Activated CD8-positive, alpha-beta memory T cell treated with anti-CD3 and anti-CD28 coated beads for 48 hours (primary cell): ENCODE measurements around the gene PINLYP.
"Not testable (repeated sequence)": the region's sequence is repeated elsewhere in the genome, so short reads cannot be mapped to it uniquely, and the experiment has no call there.

Source experiments
- DNase-seq, 3 experiments: peaks; one replicate each; pipeline ENCODE4 v3.0.0-alpha.2; 2020; ENCODE audit warnings: low read depth in 2 of 3, low spot score in 2 of 3

The PINLYP gene

DNA sequence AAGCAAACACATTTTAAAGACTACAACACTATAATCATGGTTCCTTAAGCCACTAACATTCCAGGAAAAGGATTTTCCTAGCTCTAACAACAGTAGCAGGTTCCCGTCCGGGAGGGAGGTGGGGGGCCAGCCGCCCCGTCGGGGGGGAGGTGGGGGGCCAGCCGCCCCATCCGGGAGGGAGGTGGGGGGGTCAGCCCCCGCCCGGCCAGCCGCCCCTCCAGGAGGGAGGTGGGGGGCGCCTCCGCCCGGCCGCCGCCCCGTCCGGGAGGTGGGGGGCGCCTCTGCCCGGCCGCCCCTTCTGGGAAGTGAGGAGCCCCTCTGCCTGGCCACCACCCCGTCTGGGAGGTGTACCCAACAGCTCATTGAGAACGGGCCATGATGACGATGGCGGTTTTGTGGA, 27.7 kb upstream of the PINLYP start:
- not testable (repeated sequence) for DNase-seq

DNA sequence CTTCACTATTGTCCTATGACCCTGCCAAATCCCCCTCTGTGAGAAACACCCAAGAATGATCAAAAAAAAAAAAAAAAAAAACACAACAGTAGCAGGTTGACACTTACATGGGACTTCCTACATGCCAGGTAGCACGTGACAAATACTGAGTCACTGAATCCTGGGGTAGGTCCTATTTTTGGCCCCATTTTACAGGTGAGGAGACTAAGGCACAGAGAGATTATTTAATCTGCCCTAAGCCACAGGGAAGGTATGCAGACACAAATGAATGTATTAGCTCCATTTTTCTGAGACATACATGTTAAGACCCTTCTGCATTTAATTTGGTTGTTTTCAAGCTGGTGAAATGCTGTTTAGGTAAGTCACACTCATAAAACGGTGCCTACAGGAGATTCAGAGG, 26.9 kb upstream of the PINLYP start:
- DNase-seq: no peak

DNA sequence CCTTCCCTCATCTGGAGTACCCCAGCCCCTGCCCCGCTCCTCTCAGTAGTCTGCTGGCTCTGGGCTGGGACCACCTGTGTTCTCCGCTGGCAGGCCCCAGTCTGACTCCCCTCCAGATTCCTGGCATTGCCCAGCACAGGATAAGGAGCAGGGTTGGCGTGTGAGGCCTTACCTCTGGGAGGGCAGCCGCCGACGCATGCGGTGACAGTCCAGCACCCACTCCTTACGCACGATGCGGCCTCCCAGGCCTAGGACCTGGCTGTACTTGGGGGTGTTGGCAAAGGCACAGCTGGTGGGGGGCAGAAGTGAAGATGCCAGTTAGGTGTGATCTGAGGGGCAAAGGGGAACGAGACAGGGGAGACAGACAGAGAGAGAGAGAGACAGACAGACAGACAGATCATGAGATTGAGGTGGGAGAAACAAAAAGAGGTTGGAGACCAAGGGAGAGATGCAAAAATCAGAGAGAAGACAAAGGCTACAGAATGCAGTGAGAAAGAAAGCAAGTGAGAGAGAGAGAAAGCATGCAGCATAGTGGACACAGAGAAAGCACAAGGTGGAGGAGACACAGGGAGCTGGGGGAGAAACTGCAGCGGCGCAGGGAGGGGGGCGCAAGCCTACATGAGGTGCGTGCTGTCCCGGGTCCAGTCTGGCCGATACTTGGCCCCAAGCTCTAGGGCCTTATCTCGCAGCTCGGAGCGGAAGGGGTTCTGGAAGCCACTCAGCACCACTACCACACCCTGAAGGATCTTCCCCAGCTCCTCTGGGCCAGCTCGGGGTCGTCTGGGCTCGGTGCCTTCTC, 24.0 kb upstream of the PINLYP start:
- DNase-seq: no peak

DNA sequence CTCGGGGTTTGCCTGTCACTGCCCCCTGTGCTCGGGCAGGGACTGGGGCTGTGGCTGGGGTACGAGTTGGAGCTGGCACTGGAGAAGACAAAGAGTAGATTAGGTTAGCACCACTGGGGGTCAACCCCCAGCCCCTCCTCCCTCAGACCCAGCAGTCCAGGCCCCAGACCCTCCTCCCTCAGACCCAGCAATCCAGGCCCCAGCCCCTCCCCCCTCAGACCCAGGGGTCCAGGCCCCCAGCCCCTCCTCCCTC, 23.5 kb upstream of the PINLYP start:
- DNase-seq: no peak

DNA sequence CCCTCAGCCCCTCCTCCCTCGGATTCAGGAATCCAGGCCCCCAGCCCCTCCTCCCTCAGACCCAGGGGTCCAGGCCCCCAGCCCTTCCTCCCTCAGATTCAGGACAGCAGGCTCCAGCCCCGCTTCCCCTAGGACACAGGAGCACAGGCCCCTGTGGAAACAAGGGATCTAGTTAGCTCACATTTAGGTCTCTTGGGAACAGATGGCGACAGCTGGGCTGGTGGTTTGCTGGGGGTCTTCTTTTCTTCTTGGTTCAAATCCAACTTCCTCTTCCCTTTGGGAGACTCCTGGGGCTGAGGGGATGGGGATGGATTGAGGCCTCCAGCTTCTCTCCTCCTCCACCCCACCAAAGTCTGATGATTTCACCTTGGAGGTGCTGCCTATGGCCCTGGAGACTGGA, 23.0 kb upstream of the PINLYP start:
- no peak for DNase-seq

DNA sequence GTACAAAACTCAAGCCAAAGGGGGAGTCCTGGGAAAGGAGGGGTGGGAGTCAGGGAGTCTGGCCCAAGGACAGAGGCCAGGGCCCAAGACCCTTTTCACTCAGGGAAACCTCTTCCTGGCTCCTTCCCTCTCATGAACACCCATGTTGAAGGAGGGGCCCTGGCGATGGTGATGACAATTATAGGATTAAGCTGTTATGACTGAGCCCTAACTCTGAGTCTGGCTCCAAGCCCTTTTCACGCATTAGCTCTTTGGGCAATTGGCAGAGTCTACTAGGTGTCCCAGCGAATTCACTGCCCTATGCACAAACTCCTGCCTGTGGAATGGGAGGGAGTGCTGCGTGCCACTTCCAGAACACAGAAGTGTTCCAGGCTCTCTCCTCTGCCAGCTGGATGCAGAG, 21.9 kb upstream of the PINLYP start:
- DNase-seq: no peak

DNA sequence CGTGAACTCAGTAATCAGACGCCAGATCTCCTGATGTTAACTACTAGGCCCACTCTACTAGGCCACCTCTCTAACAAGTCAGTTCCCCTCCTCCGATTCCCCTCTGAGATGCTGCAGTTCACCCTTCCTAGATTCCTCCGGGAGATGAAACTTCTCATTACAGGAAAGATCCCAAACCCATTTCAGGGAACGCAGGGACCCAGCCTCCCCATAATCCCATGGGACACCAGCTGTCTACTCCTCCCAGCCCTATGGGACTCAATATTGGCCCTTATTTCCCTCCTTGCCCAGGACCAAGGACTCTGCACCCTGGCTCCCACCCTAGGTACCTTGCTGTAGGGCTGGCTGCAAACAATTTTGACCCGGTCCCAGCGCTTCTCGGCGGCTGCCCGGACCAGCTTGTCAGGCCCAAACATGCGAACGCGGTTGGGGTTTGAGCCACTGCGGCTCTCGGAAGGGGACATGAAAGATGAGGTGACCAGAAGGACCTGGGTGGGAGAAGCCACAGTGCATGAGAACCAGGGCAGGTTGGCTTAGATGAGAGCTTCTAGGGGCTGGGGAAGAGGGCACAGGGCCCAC, 21.2 kb upstream of the PINLYP start:
- DNase-seq: no peak

DNA sequence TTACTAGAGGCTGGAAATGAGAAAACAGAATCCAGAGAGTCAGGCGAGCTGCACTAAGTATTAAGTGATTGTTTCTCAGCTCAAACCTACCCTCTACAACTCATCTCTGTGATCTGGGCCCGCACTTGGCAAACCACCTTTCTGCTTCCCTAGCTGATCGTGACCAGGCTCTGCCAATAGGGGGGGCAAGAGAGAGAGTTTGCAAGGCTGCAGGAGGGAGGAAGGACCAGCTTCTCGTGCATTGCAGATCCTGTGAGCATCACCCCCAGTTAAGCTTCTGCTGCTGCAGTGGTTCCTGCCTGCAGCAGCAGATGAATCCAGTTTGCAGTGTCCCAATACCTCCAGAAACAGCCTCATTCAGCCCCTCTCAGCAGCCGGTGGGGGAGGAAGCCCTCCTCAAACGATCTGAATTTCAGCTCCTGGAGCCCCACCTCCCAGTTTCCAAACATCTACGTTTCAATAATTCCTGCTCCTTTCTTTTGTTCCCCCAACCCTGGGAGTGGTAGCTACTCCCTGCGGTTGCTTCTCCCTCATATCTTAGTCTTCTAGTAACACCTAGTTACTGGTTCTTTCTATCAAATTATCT, 20.3 kb upstream of the PINLYP start:
- DNase-seq: peak; percentile 40 to 65 (median 61)

DNA sequence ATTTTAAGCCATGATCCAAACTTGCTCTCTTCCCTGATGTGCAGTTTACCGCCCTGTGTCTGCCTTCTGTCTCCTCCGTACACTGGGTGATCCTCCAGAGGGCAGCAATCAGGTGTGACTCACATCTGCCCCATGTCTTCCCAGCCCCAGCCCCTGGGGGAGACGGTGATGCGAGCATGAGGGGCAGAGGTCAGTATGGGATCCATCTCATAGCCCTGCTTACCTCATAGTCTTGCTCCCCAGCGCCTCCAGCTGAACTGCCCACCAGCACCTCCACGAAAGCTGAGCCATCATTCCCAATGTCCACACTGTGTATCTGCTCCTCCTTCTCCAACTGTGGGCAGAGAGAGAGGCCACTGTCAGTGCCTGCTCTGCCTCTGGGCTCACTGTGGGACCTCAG, 14.9 kb upstream of the PINLYP start:
- DNase-seq: no peak

DNA sequence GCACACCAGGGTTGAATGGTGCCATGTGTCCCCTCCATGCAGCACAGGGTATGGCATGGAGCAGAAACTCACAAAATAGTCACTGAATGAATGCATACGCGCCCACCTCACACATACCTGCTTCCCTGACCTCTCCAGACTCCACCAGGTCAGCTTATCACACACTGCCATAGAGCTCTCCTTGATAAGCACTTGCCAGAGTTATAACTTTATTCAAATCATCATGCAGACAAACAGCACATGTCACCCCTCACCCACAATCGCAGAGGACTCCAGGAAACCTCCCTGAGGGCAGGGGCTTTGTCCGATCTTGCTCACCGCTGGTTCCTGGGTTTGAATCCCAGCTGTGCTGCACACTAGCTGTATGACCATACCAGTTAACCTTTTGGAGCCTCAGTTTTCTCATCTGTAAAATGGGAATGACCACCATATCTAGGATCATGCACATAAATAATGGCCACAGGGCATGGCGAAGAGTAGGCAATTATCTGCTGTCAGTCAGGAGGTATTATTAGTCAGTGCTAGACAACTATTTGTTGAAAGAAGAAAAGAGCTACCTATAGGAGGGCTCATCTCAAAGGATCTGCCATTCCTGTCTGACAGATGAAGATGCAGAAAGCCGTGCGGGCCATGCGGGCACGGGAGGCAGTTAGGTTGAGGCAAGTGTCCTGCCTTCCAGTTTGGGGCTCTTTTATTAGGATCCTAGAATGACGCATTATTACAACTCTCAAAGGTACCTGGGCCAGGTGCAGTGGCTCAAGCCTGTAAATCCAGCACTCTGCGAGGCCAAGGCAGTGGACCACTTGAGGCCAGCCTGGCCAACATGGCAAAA, 14.2 kb upstream of the PINLYP start:
- DNase-seq: no peak

DNA sequence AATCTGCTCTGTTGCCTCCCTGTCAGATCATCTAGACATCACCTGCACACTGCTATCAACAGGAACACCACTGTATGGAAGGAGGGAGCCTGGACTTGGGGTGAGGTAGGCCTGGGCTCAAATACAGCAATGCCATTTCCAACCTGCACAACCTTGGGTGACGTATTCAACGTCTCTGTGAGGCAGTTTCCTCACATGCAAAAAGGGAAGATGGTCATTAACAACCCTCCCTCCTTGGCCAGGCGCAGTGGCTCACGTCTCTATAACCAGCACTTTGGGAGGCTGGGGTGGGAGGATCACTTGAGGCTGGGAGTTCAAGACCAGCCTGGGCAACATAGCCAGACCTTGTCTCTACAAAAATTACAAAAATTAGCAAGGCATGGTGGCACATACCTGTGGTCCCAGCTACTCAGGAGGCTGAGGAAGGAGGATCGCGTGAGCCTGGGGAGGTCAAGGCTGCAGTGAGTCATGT, 13.3 kb upstream of the PINLYP start:
- DNase-seq: no peak

DNA sequence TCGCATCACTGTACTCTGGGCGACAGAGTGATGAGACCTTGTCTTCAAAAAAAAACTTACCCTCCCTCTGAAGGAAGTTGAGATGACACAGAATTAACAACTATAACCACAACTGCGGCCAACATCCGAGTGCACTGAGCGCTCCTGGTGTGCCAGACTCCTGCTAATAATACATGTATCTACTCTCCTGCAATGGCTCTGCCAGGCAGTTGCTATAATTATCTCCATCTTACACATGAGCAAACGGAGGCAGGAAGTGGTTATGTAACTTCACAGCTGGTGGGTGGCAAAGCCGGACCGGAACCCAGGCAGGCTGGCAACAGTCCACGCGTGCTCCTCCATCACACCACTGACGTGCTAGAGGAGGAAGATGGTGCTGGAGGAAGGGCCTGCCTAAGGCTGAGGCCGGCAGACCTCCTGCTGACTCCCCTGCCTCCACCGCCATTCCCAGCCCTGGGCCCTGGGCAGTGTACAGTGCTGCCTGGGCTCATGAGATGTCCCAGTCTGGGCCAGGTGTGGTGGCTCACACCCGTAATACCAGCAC, 12.8 kb upstream of the PINLYP start:
- peak in 2 of 3 experiments; percentile 38 to 54 for DNase-seq

DNA sequence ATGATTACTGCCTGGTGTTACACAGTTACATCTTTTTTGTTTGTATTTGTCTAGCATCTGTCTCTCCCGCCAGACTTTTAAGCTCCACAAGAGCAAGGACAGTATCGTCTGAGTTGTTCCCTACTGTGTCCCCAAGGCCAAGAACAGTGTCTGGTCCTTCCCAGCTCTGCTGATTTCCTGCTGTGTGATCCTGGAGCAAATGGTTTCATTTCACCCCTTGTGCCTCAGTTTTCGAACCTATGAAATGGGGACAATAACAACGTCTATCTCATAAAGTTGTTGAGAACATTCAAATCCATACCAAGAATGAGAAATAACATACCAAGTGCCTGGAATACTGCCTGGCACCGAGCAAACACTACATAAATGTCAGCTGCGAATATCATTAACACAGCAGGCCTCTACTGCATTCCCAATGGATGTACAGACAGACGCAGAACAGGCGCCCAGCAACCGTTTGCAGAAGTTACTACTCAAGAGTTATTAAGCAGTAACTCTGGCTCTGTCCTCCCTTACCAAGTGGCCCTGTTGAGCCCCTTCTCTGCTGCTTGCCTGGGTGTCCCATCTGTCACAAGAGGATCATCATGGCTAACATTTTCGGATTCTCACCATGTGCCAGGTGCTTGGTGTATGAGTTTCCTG, 11.7 kb upstream of the PINLYP start:
- DNase-seq: no peak

DNA sequence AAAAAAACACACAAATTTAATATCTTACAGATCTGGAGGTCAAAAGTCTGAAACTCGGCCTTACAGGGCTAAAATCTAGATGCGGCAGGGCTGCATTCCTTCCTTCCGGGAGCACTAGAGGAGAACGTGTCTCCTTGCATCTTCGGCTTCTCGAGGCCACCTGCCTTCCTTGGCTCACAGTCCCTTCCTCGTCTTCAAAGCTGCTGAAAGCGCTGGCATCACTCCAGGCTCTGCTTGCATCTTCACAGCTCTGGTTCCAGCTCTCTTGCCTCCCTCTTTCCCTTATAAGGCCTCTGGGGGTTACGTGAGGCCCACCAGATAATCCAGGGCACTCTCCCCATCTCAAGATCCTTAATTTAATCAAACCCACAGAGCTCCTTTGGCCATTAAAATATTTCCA, 10.8 kb upstream of the PINLYP start:
- DNase-seq: no peak

DNA sequence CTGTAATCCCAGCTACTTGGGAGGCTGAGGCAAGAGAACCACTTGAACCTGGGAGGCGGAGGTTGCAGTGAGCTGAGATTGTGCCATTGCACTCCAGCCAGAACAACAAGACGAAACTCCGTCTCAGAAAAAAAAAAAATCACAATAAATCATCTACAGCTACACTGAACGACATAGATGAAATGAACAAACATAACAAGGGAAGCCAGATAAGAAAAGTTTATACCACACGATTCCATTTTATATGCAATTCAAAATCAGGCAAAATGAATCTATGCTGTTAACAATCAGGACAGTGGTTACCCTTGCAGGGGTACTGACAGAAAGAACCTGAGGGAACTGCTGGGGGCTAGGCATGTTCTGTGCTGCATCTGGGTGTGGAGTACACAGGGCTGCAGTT, 5.9 kb upstream of the PINLYP start:
- no peak for DNase-seq

DNA sequence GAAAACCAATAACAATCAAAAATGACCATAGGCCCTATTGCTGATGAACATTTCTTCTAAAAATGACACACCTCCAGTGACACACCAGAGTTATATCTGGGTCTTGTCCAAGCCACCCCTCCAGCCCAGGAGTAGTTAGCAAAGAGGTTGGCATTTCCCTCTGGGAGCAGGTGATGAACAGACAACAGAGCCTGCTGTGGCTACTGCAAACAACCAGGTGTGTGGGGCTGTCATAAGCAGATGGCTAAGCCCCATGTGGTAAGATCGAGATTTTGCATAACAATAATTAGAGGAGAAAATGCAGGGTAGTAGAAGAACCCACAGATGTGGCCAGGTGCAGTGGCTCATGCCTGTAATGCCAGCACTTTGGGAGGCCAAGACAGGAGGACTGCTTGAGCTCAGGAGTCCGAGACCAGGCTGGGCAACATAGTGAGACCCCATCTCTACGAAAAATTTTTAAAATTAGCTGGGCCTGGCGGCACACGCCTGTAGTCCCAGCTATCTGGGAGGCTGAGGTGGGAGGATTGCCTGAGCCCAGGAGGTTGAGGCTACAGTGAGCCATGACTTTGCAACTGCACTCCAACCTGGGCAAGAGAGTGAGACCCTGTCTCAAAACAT, 5.3 kb upstream of the PINLYP start:
- no peak for DNase-seq

DNA sequence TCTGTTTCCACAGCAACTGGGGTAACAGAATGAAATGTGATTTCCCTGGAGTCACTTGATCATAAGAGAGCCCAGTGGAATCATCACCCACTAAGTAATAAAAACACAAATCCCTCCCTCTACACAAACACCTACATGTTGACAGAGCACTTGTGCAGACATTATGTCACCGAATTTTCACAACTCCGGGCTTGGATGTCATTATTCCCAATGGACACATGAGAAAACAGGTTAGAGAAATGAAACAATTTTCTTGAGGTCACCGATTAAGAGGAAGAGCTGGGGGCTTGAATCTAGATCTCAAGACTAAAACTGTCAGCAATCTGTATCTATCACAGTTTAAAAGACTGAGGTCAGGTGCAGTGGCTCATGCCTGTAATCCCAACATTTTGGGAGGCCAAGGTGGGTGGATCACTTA, 3.4 kb upstream of the PINLYP start:
- no peak for DNase-seq

DNA sequence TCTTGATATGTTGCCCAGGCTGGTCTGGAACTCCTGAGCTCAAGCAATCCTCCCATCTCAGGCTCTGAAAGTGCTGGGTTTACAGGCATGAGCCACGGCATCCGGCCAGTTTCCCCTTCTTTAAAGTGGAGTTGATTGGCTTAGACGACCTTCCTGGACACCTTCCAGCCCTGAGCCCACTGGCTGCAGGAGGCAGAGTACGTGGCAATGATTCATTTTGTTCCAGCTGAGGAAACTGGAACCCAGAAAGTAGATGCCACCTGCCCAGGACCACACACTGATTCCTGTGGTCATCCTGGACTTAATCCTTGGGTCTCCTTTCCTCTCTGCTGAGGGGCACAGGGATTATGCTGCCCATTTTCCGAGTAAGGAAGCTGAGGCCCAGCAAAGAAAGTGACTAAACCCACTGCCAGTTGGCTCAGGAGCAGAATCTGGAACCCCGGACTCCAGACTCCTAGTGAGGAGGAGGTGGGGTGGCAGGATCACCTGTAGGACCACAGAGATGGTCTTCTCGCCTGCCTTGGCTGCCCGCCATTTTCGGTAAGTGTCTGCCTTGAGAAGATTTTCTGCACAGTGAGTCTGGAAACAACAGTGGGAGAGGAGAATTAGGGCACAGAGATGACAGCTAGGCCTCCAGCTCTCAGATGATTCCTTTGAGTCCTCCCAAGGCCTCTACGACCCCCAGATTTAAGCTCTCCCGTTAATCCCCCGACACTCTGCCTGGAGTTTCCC, 1.0 kb upstream of the PINLYP start:
- no peak for DNase-seq

DNA sequence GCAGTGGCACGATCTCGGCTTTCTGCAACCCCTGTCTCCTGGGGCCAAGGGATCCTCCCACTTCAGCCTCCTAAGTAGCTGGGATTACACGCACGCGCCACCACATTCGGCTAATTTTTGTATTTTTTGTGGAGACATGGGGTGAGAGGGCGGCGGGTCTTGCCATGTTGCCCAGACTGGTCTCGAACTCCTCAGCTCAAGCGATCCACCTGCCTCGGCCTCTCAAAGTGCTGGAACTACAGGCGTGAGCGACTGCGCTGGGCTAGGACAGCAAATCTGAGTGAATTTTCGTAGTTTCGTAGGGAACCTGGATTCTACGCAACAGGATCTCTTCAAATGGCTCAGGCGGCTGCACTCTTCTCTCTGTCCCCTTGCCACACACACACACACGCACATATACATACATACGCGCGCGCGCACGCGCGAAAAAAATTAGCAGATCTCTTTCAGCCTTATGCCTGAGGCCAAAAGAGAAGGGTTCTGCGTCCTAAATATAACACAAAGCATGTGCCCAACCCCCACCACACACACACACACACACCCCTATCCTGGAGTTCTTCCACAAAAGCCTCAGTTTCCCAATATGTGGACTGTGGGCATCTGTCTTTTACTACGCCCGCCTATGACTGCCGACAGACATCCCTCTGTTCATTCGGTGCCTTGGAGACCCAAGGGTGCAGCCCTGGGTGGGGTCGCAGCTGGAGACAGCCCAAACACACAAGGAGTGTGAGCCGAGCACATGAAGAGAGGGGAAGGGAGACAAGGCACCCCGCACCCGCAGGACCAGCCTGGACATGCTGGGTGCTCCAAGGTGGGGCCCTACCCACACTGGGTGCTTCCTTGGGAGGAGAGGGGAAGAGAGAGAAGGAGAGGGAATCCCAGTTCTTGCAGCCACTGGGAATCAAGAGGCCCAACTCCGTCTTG, 616 bp downstream of the PINLYP start:
- no peak for DNase-seq
